ENCODE measurements around the gene GOLGA8K.
"Not testable (repeated sequence)": the region's sequence is repeated elsewhere in the genome, so short reads cannot be mapped to it uniquely, and the experiment has no call there.

- not testable (repeated sequence) for TF ChIP-seq POLR2A, EP300, POLR2AphosphoS5 (IDR thresholded peaks at IDR 0.05)
- TF ChIP-seq, protein P1, sequence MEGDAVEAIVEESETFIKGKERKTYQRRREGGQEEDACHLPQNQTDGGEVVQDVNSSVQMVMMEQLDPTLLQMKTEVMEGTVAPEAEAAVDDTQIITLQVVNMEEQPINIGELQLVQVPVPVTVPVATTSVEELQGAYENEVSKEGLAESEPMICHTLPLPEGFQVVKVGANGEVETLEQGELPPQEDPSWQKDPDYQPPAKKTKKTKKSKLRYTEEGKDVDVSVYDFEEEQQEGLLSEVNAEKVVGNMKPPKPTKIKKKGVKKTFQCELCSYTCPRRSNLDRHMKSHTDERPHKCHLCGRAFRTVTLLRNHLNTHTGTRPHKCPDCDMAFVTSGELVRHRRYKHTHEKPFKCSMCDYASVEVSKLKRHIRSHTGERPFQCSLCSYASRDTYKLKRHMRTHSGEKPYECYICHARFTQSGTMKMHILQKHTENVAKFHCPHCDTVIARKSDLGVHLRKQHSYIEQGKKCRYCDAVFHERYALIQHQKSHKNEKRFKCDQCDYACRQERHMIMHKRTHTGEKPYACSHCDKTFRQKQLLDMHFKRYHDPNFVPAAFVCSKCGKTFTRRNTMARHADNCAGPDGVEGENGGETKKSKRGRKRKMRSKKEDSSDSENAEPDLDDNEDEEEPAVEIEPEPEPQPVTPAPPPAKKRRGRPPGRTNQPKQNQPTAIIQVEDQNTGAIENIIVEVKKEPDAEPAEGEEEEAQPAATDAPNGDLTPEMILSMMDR (IDR thresholded peaks at IDR 0.05): not testable (repeated sequence)
Measured at GRCh38 chr15:32364944-32365343, 38.1 kb downstream of the GOLGA8K start.

Data from stomach (tissue), 4 donors.